DMS 273 (cell line): Measurements from ENCODE around the gene ARHGAP32.

Experiments used
- DNase-seq: peaks from one replicate; lab custom pipeline; 2025; ENCODE audit not compliant: unreplicated experiment; lab: John Stamatoyannopoulos, UW

ARHGAP32 gene

GRCh38 chr11:128917144-128917724 lies 274.9 kb downstream of the ARHGAP32 start:
- no peak for DNase-seq

GRCh38 chr11:128916681-128917080 lies 275.4 kb downstream of the ARHGAP32 start:
- DNase-seq: peak; percentile 48

GRCh38 chr11:128916037-128916572 lies 276.0 kb downstream of the ARHGAP32 start:
- no peak for DNase-seq

- DNase-seq: peak; percentile 54
These were observed 277.0 kb downstream of the ARHGAP32 start for GRCh38 chr11:128915149-128915521.
